Stimulated activated CD4-positive, alpha-beta T cell treated with anti-CD3 and anti-CD28 coated beads, TNF-alpha, amount 100 ng/mL, for 1 hour (primary cell): ENCODE data around the gene CAMK1D.
A peak's percentile ranks its signal among the peaks of the same experiment; 100 is the strongest.

Source experiments
- DNase-seq, 3 donors: peaks; one replicate each; pipeline ENCODE4 v3.0.0-alpha.2; 2020; ENCODE audit warnings: low read depth in 3 of 3, low spot score in 1 of 3

Gene CAMK1D

DNA sequence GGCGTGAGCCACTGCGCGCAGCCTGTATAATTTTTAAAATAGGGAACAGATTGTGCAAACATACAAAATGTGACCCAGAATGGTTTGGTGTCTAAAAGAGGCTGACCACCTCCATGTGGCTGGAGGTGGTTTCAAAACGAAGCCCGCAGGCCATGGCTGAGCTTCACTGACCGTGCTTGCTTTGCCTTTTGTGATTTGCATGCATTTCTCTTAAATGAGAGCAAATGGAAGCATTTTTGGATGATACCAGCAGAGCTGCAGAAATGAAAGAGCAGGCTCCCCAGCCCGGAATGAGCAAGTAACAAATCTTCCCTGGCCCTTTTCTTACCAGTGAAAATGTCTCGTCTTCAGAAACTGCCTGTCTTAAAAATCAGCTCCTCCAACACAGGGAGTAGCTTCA is 239.9 kb downstream of the CAMK1D start:
- DNase-seq: no peak

DNA sequence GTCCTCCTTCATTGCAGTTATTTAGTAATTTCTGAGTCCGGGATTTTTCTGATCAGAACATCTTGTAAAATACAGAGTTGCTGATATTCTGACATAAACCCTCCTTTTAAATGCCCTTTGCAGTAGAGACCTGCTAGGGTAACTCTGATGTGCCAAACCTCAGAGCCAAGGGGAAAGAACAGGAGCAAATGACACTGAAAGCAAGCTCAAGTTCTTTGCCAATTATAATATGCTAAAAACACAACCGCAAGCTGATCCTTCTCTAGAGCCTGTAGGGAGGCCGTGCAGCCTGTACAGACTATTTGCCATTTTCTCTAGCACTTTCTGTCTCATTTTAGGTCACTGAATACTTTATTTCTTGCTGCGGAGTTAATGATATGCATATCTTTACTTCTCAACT is 240.4 kb downstream of the CAMK1D start:
- no peak for DNase-seq

DNA sequence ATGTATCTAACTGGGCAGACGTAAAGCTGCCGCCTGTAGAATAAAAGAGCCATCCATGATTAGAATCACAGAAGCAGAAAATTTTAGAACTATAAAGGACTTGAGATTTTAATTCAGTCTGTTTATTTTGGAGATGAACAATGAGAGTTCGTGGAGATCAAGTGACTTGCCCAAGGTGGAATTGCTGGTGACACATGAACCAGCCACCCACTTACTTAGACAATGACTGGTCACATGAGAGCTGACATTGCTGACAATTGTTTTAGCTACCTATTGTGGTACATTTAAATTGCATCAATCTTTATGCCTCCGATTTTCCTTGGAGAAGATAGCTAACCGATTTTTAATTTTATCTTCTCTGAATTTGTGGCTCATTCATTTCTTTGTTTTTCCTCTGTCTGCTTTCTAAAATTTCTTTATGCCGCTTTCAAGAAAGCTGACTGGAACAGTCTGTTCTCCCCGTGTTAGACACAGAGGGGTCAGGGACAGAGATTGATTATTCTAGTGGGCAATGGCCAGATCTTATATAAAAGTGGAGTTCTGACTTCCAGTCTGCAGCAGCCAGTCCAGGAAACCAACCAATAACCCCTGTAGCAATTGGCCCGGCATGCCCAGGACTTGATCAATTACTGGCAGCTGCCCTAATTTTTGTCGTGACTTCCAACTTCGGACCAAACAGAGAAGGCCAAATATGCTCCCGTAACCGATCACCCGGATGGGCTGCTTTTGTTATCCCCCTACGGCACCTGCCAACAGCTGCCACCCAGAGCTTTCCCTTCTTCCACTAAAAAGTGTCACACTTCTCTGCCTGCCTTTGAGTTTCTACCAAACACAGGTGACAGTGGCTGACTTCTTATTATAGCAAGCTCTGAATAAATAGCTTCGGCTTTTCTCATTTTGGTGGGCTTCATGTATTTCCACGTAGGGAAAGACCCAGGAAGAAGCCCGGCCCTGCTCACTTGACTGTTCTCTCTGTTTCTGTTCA is 241.6 kb downstream of the CAMK1D start:
- DNase-seq: no peak

DNA sequence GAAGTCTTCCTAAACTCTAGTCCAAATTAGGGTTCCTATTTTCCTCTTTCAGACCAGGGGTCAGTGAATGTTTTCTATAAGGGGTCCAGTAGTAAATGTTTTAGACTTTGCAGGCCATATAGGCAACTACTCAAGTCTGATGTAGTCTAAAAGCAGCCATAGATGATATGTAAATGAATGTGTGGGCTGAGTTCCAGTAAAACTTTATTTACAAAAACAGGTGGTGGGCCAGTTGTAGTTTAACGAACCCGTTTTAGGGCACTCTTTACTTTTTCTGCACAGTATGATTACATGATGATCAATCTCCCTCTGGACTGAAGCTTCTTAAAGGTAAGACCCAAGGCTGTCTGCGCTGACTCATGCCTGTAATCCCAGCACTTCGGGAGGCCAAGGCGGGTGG is 243.6 kb downstream of the CAMK1D start:
- DNase-seq: no peak

DNA sequence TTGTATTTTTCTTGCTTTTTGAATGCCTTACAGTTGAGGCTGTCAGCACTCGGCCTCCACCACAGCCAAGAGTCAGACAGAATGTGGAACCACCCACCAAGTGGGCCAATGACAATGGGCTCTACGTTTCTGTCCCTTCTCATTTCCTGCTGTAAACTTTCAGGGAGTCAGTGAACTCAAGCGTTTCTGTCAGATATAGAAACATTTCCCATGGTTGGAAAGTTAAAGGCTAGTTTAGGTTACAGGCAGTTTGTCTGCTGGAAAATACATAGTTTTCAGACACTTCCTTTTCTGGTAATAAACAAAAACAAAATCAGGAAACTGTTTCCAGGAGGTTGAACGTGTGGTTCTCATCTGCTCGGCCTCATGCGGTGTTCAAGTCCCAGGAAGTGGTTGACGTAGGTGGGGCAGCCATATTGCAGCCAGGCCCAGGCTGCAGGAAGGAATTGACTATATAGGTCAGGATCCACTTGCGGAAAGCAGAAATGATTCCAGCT is 245.1 kb downstream of the CAMK1D start:
- no peak for DNase-seq

DNA sequence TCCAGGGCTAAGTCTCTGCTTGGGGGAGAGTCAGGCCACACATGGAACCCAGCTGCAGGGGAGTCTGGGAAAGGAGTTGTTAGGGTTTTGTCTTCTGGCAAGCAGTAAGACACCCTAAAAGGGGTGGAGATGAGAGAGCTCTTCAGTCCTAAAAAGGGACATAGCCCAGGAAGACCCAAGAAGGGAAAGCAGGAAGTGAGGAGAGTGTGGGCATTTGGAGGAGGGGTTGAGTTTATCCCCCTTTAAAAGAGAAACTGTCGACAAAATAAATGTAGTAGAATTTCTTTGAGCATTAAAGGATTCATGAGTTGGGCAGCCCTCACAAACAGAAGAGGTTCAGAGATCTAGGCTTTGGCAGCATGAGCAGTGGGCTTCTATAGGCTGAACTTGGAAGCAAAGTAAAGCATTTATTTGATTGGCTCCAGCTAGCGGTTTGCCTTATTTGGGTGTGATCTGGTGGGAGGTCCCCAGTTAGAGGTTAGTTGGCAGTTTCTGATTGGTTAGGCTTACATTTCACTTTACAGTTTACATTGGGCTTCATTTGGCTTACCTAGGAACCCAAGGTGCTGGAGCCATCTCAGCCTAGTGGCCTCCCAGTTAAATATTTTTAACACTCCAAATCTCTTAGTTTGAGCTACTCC is 246.7 kb downstream of the CAMK1D start:
- DNase-seq: no peak

DNA sequence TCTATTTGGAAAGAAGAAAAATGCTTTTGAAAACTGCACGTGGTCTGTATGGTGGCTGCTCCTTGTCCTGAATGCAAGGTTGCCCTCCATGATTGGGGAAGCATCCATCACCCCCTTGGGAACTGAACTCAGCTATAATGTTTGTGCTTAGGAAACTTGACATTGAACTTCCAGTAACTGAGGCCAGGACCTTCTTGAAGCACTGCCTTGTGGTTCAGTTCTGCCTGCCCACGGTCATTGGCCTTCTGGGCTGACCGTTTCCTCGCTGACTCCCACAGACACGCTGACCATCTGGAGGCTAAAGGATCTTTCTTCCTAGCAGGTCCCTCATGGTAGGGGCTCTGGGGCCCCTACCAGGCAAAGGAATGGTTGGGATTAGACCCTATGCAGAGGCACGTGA is 247.8 kb downstream of the CAMK1D start:
- DNase-seq: no peak

DNA sequence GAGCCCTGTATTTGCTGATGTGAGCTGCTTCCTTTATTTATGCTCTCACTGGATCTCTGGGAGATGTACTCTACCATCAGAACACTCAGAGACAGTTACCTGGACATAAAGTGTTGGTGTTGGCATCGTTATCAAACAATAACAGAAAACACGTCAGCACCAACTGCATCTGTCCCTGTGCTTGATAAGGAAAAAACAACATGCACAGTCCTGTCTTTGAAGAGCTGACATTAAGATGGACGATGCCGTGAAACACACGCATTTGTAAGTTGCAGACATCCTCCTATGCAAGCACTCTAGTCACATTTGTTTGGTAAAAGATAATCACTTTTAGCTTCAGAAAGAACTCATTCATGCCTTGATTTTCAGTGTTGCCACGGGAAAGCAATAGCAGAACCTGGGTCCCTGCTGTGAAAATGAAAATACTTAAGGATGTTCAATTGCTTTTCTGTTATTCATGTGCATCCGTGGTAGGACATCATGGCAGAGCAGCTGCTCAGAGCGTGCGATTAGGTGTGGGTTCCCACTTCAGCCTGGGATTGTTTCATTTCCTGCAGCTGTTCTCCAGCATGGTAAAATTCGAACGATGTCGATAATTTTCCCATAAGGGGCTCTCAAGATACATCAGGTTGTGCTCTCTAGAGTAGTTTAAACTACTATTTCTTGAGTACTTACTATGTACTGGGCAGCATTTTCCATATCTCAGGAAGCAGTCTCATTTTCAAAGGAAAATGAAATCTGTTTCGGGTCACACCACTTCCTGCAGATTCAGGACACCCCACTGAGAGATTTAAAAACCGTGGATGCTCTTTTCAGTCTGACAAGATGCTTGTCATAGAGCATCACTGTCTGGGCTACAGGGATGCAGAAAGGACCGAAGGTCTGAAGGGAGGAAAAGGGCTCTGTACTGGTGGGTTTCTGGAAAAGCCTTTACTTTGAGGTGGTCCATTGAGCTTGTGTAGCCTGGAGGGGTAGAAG is 248.7 kb downstream of the CAMK1D start:
- DNase-seq: no peak

DNA sequence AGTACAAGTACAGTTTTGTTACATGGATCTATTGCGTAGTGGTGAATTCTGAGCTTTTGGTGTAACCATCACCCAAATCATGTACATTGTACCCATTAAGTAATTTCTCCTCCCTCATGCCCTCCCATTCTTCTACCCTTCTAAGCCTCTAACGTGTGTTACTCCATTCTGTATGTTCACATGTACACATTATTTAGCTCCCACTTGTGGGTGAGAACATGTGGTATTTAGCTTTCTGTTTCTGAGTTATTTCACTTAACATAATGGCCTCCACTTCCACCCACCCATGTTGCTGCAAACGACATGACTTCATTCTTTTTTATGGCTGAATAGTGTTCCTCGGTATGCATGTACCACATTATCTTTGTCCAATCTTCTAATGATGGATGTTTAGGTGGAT is 251.3 kb downstream of the CAMK1D start:
- no peak for DNase-seq

DNA sequence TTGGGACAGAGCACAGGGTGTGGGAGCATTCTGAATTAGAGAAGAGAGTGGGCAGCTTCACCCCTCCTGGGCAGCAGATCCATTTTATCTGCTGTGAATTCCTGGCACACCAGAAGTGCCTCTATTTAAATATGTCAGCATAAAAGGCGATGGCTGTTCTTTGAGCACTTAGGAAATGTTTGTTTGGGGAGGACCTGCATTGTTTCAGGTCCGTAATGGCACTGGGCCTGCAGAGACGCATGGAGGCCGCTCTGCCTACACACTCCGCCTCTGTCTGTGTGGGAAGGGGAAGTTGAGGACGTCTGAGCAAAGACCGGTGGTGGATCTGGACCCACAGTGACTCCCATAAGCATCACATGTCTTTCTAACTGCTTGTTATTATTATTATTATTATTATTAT is 253.2 kb downstream of the CAMK1D start:
- DNase-seq: no peak

DNA sequence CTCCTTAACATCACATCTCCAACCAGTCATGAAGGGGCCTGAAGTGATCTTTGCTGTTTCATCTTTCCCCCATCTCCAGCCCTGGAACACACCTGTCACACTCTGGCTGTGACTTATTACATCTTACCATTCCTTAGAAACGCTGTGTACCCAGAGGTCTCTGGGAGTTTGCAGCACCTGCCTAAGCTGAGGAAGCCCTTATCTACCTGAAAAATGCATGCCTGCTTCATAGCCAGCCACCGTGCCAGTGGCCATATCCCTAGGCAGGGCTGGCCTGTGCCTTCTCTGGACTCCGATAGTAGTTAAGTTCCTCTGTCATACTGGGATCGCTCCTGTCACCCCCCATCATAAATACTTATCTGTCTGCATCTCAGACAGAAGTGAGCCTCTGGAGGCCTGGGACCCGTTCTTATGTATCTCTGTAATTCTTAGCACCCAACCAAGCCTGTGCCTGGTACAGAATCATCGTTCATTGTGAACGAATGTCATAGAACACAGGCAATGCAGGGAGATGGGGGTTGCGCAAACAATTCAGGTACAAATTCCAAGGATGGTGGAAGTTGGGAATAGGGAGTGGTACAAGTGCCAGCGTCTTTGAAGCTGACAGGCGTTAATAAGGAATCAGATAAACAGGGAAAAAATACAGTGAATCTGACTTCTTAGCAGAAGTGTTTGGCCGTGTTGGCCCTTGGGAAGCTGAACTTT is 254.6 kb downstream of the CAMK1D start:
- DNase-seq: no peak

DNA sequence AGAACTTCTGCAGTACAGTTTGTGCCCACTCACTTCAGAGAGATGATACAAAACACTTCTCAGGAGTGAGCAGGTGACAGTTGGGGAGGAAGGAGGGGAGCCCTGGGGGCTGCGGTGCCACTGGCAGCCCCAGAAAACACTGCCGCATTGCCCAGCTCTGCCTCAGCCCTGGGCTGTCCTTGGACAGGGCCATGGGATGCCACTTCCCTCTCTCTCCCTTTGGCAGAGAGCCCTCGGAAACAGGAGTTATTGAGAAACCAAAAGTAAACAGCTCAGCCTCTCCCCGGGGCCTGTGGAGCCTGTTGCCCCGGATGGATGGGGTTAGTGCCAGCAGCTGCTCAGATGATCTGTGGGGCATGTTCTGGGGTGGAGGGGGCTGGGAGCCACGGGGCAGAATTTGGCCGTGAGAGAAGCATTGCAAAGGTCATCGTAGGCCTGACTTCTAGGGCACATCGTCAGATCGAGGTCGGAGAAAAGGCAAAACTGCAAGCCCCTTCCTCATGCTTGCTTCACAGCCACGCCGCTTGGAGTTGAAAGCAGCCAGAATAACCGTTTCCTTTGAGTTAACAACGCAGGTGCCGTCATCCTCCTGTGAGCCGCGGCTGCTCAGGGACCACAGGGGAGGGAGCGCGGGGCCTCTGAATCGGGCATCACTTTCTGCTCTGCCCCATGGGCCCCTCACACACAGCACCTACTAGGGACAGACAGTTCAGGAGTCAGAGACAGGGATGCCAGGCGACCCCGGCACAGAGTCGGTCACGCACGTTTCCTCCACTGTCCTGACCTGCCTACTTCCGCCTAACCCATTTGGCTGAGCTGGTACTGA is 256.4 kb downstream of the CAMK1D start:
- DNase-seq: peak in 2 of 3 donors; percentile 14 to 24

DNA sequence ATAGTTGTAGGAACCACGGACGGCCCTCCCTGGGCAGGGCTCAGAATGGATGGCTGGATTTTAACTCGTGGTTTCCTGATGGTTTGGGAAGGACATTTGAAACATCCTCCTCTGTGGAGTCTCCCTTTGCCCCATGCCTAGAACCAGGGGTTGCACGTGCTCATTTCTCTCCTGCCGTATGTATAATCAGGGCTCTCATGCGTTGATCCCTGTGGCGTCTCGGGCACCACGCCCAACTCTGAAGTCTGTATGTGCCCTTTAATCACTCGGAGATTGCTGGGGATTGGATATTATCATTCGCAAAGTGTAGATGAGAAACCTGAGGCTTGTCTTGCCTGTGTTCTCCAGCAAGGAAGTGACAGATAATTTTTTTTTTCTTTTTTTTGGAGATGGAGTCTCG is 257.1 kb downstream of the CAMK1D start:
- no peak for DNase-seq

DNA sequence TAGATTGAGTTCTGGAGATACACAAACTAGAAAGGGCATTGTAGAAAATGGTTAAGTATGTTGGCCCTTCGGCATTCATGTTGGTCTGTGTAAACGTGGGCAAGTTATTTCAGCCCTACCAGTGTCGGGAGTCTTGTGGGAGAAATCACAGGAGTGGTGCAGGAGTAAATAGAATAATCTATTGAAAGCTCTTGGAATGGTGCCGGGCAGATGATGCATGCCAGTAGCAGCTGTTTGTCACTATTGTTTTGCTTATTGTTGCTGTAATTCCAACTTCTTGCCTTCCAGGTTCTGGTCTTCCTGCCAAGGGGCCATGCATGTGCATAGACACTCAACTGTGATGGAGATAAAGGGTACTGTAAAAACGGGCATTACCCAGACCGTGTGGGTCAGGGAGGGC is 259.4 kb downstream of the CAMK1D start:
- no peak for DNase-seq

DNA sequence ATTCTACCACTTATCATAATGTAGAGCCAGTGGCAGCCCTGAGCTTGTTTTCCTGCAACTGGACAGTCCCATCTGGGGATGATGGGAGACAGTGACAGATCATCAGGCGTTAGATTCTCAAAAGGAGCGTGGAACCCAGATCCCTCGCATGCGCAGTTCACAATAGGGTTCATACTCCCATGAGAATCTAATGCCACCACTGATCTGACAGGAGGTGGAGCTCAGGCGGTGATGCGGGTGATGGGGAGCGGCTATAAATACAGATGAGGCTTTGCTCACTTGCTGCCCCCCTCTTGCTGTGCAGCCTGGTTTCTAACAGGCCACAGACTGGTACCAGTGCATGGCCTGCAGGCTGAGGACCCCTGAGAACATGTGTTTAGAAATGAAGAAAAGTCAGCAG is 260.1 kb downstream of the CAMK1D start:
- no peak for DNase-seq

DNA sequence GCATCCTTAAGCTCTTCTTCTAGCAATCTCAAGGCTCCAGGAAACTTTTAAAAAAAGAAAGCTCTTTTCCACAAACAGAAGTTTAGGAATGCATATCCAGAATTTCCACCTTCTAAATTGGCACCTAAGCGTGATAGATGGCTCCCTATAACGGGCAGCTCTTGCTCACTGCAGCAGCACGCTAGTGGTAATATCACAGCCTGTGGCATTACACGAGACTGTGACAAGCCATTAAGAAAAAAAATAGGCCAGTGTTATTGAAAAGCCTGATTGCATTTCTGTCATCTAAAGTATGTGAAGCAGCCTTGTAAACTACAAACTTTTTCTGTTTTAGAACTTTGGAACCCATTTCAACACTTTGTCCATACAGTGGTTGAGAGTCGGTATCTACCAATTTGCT is 263.8 kb downstream of the CAMK1D start:
- DNase-seq: no peak

DNA sequence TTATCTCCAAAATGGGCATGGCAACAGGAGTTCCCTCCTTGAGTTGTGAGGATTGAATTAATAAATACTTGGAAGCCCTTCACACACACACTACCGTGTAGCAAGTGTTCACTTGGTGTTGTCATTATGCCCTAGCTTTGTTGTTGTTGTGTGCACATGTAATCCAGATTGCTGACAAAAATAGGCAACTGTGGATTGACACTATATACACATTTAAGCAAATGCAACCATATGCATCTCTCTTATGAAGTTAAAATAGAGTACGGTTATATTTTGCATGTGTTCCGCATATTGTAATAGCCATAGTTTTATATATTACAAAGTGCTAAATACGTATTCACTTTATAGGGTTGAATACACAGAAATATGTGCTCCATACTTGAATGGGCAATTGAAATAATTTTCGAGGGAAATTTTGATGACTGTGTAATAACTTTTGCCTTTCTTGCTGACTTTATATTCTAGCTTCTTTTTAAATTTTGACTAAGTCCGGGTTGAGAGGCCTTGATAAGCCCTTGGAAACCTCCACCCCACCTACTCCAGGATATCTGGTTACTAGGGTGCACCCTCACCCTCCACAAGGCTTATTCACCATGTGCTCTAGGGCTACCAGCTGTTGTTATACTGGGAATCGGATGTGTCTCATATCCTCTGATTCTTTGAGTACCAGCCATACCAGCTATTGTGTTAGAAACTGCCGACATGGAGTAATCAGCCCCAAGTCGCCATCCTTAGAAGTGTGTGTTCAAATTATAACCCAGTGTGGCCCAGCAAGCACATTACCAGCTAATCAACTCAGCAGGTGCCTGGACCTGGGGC is 265.0 kb downstream of the CAMK1D start:
- no peak for DNase-seq

DNA sequence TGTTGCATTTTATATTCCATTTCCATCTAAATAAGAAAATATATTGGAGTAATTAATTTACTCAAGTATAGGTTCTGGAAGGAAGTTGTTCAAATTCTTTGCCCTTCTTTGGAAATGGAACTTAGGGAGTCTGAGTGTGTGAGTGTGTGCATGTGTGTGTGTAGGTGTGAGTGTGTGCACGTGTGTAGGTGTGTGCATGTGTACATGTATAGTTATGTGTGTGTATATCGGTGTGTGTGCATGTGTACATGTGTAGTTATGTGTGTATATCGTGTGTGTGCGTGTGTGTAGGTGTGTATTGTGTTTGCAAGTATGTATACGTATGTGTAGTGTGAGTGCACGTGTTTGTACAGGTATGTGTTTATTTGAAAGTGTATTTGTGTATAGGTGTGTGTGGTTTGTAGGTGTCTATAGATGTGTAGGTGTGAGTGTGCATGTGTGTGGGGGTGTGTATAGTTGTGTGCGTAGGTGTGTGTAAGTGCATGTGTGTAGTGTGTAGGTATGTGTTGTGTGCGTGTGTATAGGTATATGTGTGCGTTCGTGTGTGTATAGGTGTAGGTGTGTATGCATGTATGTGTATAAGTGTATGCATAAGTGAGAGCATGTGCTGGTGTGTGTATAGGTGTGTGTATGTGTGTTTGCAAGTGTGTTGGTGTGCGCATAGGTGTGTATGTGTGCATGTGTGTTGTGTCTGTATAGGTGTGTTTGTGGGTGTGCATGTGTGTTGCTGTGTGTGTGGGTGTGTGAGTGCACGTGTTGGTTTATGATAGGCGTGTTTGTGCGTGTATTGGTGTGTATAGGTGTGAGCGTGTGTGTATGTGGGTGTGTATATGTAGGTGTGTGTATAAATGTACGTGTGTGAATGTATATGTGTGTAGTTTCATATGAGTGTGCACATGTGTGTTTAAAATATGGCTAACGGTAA is 266.2 kb downstream of the CAMK1D start:
- DNase-seq: no peak
